Endothelial cell (in vitro differentiated cells): Measurements from ENCODE around the gene LRRC8A. TPM values are rescaled to one million over a fixed set of nuclear protein-coding genes. Genes with fewer than 3 reads are reported as not detected.

Source experiments
- DNase-seq: peaks from one replicate; pipeline ENCODE4 v3.0.0; 2021; ENCODE audit warnings: low spot score
- H3K27ac Mint-ChIP-seq: one replicate; pipeline ENCODE4 v1.8.0; 2021; ENCODE audit warnings: mixed read lengths, inconsistent platforms; ENCODE audit not compliant: unreplicated experiment
- H3K27me3 Mint-ChIP-seq: one replicate; pipeline ENCODE4 v1.8.0; 2021; ENCODE audit warnings: mild to moderate bottlenecking, moderate library complexity, mixed read lengths, inconsistent platforms; ENCODE audit not compliant: unreplicated experiment
- H3K36me3 Mint-ChIP-seq: one replicate; pipeline ENCODE4 v1.8.0; 2021; ENCODE audit warnings: mild to moderate bottlenecking, low read depth, mixed read lengths, inconsistent platforms; ENCODE audit not compliant: unreplicated experiment
- H3K4me1 Mint-ChIP-seq: one replicate; pipeline ENCODE4 v1.8.0; 2021; ENCODE audit warnings: mild to moderate bottlenecking, mixed read lengths, inconsistent platforms; ENCODE audit not compliant: unreplicated experiment
- H3K4me3 Mint-ChIP-seq: one replicate; pipeline ENCODE4 v1.8.0; 2021; ENCODE audit warnings: mild to moderate bottlenecking, mixed read lengths, inconsistent platforms; ENCODE audit not compliant: unreplicated experiment
- H3K9me3 Mint-ChIP-seq: one replicate; pipeline ENCODE4 v1.8.0; 2021; ENCODE audit warnings: mixed read lengths, inconsistent platforms; ENCODE audit not compliant: unreplicated experiment
- CTCF ChIP-seq: fragments of 200-600 bp; sonication (generic); IDR thresholded peaks from one replicate; pipeline ENCODE4 v1.5.0; 2021; ENCODE audit warnings: antibody characterized with exemption; ENCODE audit not compliant: unreplicated experiment
- total RNA-seq: library from RNA; stranded (reverse); fragmentation: NEBNext Ultra II Directional; extraction: Animal tissue kit (Norgen Biotek cat#: 25700); gene quantifications from one replicate; pipeline ENCODE4 v1.2.1, GENCODE V29; 2021; ENCODE audit not compliant: unreplicated experiment

Gene LRRC8A
- total RNA-seq, 1 donor from 2014 or later: 54.3 TPM

GRCh38 chr9:128902351-128903078, 20.6 kb downstream of the LRRC8A start:
- no peak for DNase-seq
- H3K4me3 Mint-ChIP-seq: no peak overlapping the region
- H3K36me3 Mint-ChIP-seq: peaks cover 4% of the 10 kb centered on the region
- no peaks in the 10 kb centered on the region for H3K9me3 Mint-ChIP-seq
- peaks cover 4% of the 10 kb centered on the region for H3K4me1 Mint-ChIP-seq
- TF ChIP-seq CTCF: no peak
- H3K27me3 Mint-ChIP-seq: peaks cover 3% of the 10 kb centered on the region
- H3K27ac Mint-ChIP-seq: no peak overlapping the region

DNA sequence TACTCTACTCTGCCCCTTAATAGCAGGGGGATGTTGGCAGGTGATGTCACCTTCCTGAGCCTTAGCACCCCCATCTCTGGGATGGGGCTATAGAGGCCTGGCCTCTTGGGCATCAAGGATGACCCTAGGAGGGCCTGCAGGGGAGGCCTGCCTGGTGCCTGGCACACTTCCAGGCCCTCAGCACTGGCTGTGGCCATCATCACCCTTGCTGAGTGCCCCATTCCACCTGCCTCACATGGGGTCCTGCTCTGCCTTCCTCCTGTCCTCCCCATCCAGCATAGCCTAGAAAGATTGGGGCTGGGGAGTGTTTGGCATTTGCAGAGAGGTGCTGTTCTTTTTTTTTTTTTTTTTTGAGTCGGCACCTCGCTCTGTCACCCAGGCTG, 21.1 kb downstream of the LRRC8A start:
- no peak overlapping the region for H3K27ac Mint-ChIP-seq
- H3K4me1 Mint-ChIP-seq: peaks cover 4% of the 10 kb centered on the region
- H3K9me3 Mint-ChIP-seq: no peaks in the 10 kb centered on the region
- peaks cover 2% of the 10 kb centered on the region for H3K27me3 Mint-ChIP-seq
- no peak for TF ChIP-seq CTCF
- no peak overlapping the region for H3K4me3 Mint-ChIP-seq
- DNase-seq: no peak
- H3K36me3 Mint-ChIP-seq: peaks cover 9% of the 10 kb centered on the region

DNA sequence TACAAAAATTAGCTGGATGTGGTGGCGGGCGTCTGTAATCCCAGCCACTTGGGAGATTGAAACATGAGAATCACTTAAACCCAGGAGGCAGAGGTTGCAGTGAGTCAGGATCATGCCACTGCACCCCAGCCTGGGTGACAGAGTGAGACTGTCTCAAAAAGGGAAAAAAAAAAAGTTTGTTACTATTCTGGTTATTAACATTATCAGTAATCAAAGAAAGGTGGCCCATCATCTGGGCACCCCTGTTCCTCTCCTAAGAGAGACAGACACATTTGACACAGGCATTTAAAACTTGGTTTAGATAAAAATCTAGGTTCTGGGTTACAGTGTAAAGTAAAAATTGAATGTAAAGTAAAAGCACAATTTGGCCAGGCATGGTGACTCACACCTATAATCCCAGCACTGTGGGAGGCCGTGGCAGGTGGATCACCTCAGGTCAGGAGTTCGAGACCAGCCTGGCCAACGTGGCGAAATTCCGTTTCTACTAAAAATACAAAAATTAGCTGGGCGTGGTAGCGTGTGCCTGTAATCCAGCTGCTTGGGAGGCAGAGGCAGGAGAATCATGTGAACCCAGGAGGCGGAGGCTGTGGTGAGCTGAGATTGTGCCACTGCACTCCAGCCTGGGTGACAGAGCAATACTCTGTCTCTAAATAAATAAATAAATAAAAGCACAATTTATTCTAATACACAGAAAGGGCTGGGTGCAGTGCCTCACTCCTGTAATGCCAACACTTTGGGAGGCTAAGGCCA, 22.1 kb downstream of the LRRC8A start:
- no peak for TF ChIP-seq CTCF
- peaks cover 4% of the 10 kb centered on the region for H3K4me1 Mint-ChIP-seq
- no peaks in the 10 kb centered on the region for H3K9me3 Mint-ChIP-seq
- peaks cover 18% of the 10 kb centered on the region for H3K36me3 Mint-ChIP-seq
- H3K27ac Mint-ChIP-seq: no peak overlapping the region
- H3K27me3 Mint-ChIP-seq: peaks cover 1% of the 10 kb centered on the region
- H3K4me3 Mint-ChIP-seq: no peak overlapping the region
- DNase-seq: no peak

GRCh38 chr9:128905964-128906363, 24.0 kb downstream of the LRRC8A start:
- Mint-ChIP-seq H3K4me1 (peaks cover 3% of the 10 kb centered on the region), H3K36me3 (peaks cover 25% of the 10 kb centered on the region), H3K27ac (no peak overlapping the region), H3K9me3 (no peaks in the 10 kb centered on the region), H3K27me3 (peaks cover 1% of the 10 kb centered on the region), H3K4me3 (no peak overlapping the region)
- no peak for DNase-seq
- no peak for TF ChIP-seq CTCF

GRCh38 chr9:128906741-128907140, 24.8 kb downstream of the LRRC8A start:
- H3K4me1 Mint-ChIP-seq: peaks cover 11% of the 10 kb centered on the region
- DNase-seq: no peak
- H3K4me3 Mint-ChIP-seq: no peak overlapping the region
- no peaks in the 10 kb centered on the region for H3K27me3 Mint-ChIP-seq
- H3K36me3 Mint-ChIP-seq: peaks cover 25% of the 10 kb centered on the region
- no peak overlapping the region for H3K27ac Mint-ChIP-seq
- H3K9me3 Mint-ChIP-seq: no peaks in the 10 kb centered on the region
- TF ChIP-seq CTCF: no peak
